Measurements from ENCODE around the gene RCAN2.

The RCAN2 gene

GRCh38 chr6:46491628-46492547, 639 bp upstream of the RCAN2 start:
- DNase-seq, result peak; percentile 25

GRCh38 chr6:46490425-46491200, 636 bp downstream of the RCAN2 start:
- DNase-seq, result no peak

DNA sequence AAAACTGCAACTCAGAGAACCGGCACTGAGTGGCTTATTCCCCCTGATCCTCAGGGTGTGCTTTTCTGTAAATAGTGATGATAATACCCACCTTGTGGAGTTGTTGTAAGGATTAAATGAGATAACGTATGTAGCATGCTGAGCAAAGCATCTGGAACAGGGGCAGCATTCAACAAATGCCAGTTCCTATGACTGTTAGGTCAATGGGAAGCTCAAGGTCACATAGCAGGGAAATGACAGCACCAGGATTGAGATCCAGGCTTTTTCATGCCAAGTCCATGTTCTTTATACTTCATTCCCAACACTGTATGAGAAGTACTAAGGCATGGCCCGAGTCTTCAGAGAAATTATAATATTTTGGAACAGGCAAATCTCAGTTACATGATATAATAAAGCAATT, 5.1 kb downstream of the RCAN2 start:
- no peak for DNase-seq

GRCh38 chr6:46484081-46484820, 7.0 kb downstream of the RCAN2 start:
- DNase-seq, result no peak

- peak; percentile 17 for DNase-seq
These were observed 14.9 kb downstream of the RCAN2 start for GRCh38 chr6:46476301-46476700.

GRCh38 chr6:46473881-46474280, 17.4 kb downstream of the RCAN2 start:
- DNase-seq, result peak; percentile 85

GRCh38 chr6:46472243-46472642, 19.0 kb downstream of the RCAN2 start:
- no peak for DNase-seq

- no peak for DNase-seq
These were observed 22.2 kb downstream of the RCAN2 start for GRCh38 chr6:46469021-46469420.

- peak; percentile 27 for DNase-seq
These were observed 22.7 kb downstream of the RCAN2 start for GRCh38 chr6:46468403-46469010.

DNA sequence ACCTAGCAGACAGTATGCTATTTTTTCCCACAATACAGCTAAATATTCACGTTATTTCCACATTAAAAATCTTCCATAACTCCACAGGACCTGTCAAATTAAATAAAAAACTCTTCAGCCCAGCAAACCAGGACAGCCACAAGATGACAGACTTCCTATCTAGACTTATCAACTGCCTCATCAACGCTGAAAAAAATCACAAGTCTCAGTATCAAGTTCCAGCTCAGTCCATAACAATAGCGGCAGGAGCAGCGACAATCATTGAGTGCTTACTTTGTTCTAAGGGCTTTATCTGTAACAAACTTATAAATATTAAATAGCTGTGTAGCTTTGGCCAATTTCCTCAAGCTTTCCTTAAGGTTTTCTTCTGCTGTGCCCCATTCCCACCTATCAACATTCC, 24.7 kb downstream of the RCAN2 start:
- DNase-seq, result no peak

DNA sequence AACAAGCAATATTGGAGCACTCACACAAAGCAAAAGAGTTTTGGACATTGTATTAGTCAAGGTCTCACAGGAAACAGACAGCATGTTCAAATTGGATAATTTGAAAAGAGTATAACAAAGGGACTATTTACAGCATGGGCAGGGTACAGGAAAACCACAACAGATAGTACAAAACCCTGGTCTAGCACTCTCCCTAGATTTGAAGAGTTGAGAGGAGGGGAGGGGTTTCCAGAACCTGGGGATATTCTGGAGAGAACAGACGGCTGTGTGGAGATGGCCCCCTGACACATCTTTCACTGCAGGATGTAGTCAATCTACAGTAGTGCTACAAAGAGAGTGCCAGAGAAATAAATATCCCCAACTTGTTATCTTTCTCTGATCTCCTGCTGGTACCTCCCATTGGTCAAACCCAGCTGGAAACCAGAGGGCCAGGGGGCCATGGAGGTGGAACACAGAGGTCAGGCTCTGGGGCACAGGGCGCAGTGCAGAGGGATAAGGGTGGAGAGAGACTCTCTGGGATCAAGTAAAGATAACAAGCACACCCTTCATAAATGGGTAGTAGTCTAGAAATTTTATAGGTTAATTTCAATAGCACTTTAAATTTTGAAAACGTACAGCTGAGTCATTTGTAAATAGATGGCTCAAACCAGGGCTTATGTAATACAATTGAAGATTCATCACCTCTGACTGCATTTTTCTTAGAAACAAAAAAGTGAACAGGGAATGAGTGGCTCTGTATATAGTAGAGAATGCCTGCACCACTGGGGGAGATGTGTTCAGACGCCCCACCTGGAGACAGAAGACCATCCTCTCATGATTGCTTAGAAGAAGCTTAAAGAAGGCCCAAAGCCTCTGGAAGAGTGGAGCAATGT, 25.7 kb downstream of the RCAN2 start:
- no peak for DNase-seq

DNA sequence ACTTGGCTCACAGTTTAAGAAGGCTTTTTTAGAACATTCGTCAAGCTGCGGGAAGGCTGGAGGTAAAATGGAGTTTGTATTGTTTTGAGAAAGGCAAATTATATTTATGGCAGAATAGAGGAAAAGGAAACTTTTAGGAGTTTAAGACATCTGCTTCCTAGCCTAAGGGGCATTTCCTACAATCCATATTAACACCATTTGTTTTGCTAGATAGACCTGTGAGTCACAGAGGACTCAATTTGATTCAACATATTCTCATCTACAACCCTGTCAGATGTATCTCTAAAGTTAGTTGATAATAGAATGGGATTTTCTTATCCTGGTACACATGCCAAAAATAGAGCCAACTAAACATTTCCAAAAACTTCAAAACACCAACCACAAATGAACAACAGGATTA, 35.0 kb downstream of the RCAN2 start:
- no peak for DNase-seq

DNA sequence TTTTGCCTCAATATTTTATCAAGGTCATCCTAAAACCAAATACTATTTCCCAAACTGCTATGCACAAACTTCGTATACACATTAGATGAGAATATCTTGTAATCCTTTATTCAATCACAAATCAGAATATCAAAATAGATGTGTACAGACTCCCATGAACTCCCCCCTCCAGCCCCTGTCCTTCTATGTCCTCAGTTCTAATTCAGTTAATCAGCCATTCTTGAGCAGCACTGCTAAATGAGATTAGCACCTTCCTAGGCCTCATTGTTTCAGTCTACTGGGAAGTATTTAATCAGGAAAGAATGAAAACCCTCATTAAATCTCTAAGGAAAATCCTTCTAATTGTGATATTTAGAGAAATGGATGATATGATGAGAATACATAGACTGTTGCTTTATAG, 36.6 kb downstream of the RCAN2 start:
- no peak for DNase-seq

- peak; percentile 56 for DNase-seq
These were observed 37.4 kb downstream of the RCAN2 start for GRCh38 chr6:46453741-46454316.

GRCh38 chr6:46453216-46453615, 38.0 kb downstream of the RCAN2 start:
- peak; percentile 86 for DNase-seq

- DNase-seq, result no peak
These were observed 38.8 kb downstream of the RCAN2 start for GRCh38 chr6:46452312-46452917.

- no peak for DNase-seq
These were observed 39.9 kb downstream of the RCAN2 start for GRCh38 chr6:46451343-46451742.

GRCh38 chr6:46444772-46445454, 46.3 kb downstream of the RCAN2 start:
- no peak for DNase-seq

DNA sequence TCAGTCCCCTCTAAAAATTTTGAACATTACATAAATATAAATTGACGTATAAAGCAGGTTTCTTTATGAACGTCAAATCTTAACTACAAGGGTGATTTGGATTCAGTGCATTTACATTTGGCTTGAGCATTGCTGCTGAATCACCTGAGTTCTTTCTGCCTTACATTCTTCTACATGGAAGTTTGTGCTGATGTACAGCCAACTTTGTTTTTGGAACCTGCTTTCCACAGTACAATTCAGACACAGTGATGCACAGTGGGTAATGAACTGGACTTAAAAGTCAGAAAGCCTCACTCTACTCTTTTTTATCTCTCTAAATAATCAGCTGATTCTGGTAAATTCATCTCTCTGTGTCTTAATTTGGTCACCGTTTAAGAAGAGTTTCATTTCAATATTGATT, 47.6 kb downstream of the RCAN2 start:
- DNase-seq, result no peak

DNA sequence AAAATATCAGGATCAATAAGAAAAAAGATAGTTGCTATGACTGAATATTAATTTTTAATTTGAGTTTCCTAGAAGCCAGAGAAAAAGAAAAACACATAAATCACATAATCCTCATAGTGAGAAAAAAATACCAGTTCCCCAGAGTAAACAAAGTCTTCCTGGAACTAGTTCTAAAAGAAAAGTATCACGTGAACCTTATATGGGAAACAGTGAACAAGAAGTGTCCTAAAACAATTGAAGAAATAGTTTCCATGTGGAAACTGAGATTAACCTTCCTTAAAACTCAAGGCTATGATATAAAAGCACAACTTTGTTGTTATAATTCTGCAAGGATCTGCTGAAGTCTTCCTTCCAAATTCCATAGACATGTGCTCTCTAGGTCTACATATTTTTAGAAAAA, 50.6 kb downstream of the RCAN2 start:
- no peak for DNase-seq

Data from fibroblast of skin of right biceps (primary cell).